ENCODE results near the gene CDYL2. TPM values are rescaled to one million over a fixed set of nuclear protein-coding genes. Genes with fewer than 3 reads are reported as not detected.
"Not testable (repeated sequence)": the region's sequence is repeated elsewhere in the genome, so short reads cannot be mapped to it uniquely, and the experiment has no call there.

The CDYL2 gene
- total and polyA plus RNA-seq, 2 experiments from 2014 or later: 2.1 to 5.2 TPM

DNA sequence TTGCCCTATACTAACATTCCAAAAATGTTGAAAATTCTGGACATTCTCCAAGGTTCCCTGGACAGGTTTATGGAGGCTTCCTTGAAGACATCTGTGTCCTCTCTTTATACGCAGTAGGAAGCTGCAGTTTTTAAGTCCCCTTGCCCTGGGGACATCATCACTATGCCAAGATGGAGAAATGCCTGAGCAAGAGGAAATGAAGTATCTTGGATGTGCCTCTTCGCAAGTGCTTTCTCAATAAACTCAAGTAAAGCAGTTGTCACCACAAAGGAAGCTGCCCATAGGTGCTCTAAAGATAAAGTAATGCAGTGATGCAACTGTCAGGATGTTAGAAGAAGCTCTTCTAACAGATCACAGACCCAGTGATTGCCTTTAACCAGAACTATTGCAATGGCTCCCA, 71.0 kb downstream of the CDYL2 start:
- Histone ChIP-seq H3K9me2 (ENCODE audit: insufficient read depth) (no peaks in the 10 kb centered on the region), H3K27me3 (replicated peaks; ENCODE audit: insufficient read depth) (no peaks in the 10 kb centered on the region), H4K20me1 (ENCODE audit: insufficient read depth) (0 out of 2 replicates have a peak, but pooled peaks cover 3% of the 10 kb centered on the region), H3K9ac (no peak overlapping the region), H3F3A (ENCODE audit: insufficient read depth) (no peaks in the 10 kb centered on the region), H3K4me3 (no peak overlapping the region), H3K36me3 (ENCODE audit: low read depth) (no peaks in the 10 kb centered on the region), H3K27ac (no peak overlapping the region), H2AFZ (no peak overlapping the region), H3K9me3 (ENCODE audit: low read depth) (no peaks in the 10 kb centered on the region), H3K79me2 (ENCODE audit: insufficient read depth) (no peaks in the 10 kb centered on the region; the same call in 1 of the 2 replicates), H3K4me2 (ENCODE audit: unreplicated experiment) (no peak overlapping the region), H3K4me1 (ENCODE audit: insufficient read depth) (no peaks in the 10 kb centered on the region)
- 71 to 84% methylated on average over 2 of the region's 2 CpGs for WGBS, 2 experiments (ENCODE audit: low coverage in 1 of 2, low lambda C conversion rate in 2 of 2, missing lambda C conversion rate in 2 of 2)
- in situ Hi-C loops (cut with MboI): no loop called here
- TF ChIP-seq EZH2 (IDR thresholded peaks at IDR 0.05; ENCODE audit: insufficient read depth, poor library complexity, severe bottlenecking) (no peak), EZH2phosphoT487 (IDR thresholded peaks at IDR 0.05; ENCODE audit: insufficient read depth, low read depth) (no peak)
- DNase-seq: no peak

GRCh38 chr16:80731915-80732314, 72.5 kb downstream of the CDYL2 start:
- in situ Hi-C loops (cut with MboI): no loop called here
- H3K9ac ChIP-seq: no peak overlapping the region
- no peaks in the 10 kb centered on the region for H3K9me2 ChIP-seq (ENCODE audit: insufficient read depth)
- 96% methylated on average over 2 of the region's 2 CpGs for WGBS, 2 experiments (ENCODE audit: low coverage in 1 of 2, low lambda C conversion rate in 2 of 2, missing lambda C conversion rate in 2 of 2)
- no peaks in the 10 kb centered on the region for H3K9me3 ChIP-seq (ENCODE audit: low read depth)
- H3K36me3 ChIP-seq (ENCODE audit: low read depth): no peaks in the 10 kb centered on the region
- no peak for TF ChIP-seq EZH2phosphoT487 (IDR thresholded peaks at IDR 0.05; ENCODE audit: insufficient read depth, low read depth)
- no peak for TF ChIP-seq EZH2 (IDR thresholded peaks at IDR 0.05; ENCODE audit: insufficient read depth, poor library complexity, severe bottlenecking)
- no peaks in the 10 kb centered on the region for H3F3A ChIP-seq (ENCODE audit: insufficient read depth)
- H3K27ac ChIP-seq: no peak overlapping the region
- H3K4me1 ChIP-seq (ENCODE audit: insufficient read depth): no peaks in the 10 kb centered on the region
- no peak overlapping the region for H2AFZ ChIP-seq
- 0 out of 2 replicates have a peak, but pooled peaks cover 3% of the 10 kb centered on the region for H4K20me1 ChIP-seq (ENCODE audit: insufficient read depth)
- no peak overlapping the region for H3K4me2 ChIP-seq (ENCODE audit: unreplicated experiment)
- no peak for DNase-seq
- H3K27me3 ChIP-seq (replicated peaks; ENCODE audit: insufficient read depth): no peaks in the 10 kb centered on the region
- H3K79me2 ChIP-seq (ENCODE audit: insufficient read depth): no peaks in the 10 kb centered on the region; the same call in 1 of the 2 replicates
- no peak overlapping the region for H3K4me3 ChIP-seq

GRCh38 chr16:80727066-80727763, 77.2 kb downstream of the CDYL2 start:
- H3K4me3 ChIP-seq; H3K27ac ChIP-seq; H3K27me3 ChIP-seq (replicated peaks; ENCODE audit: insufficient read depth); H3K9ac ChIP-seq; H3F3A ChIP-seq (ENCODE audit: insufficient read depth); H3K36me3 ChIP-seq (ENCODE audit: low read depth); H3K9me3 ChIP-seq (ENCODE audit: low read depth); H3K4me2 ChIP-seq (ENCODE audit: unreplicated experiment); DNase-seq; H2AFZ ChIP-seq; H3K79me2 ChIP-seq (ENCODE audit: insufficient read depth); in situ Hi-C loops (cut with MboI); H3K4me1 ChIP-seq (ENCODE audit: insufficient read depth); H4K20me1 ChIP-seq (ENCODE audit: insufficient read depth); H3K9me2 ChIP-seq (ENCODE audit: insufficient read depth): not testable (repeated sequence)
- 92 to 93% methylated on average over 18 to 29 of the region's 29 CpGs for WGBS, 2 experiments (ENCODE audit: low coverage in 1 of 2, low lambda C conversion rate in 2 of 2, missing lambda C conversion rate in 2 of 2)

DNA sequence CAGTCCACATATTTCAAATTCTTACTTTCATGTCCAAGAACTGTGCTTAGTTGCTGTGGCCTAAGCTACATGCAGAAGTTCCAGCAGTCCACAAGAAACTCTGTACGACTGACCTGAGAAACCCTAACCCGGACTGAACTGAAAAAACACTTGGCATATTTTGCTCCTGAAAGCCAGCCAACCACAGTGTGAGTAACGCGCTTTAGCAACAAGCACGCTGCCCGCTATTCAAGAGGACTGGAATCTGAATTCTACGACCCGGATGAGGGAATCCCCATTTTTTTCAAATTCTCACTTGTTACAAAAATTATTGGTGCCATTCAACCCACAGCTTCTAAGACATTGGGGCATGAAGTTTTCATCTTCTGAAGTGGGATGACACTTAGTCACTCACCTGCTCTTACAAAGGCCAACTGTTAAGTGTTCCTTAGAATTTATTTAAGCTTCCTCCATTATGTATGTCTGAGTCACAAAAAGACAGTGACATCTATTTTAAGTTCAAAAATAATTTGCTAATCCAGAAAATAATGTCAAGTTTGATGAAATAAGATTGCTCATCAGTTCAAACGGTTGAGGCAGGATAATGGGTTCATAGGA, 78.7 kb downstream of the CDYL2 start:
- Histone ChIP-seq H3K9me2 (ENCODE audit: insufficient read depth) (no peaks in the 10 kb centered on the region), H3K27ac (no peak overlapping the region), H4K20me1 (ENCODE audit: insufficient read depth) (0 out of 2 replicates have a peak, but pooled peaks cover 2% of the 10 kb centered on the region), H3K4me3 (no peak overlapping the region), H3K4me1 (ENCODE audit: insufficient read depth) (no peaks in the 10 kb centered on the region), H3K36me3 (ENCODE audit: low read depth) (no peaks in the 10 kb centered on the region), H3K9ac (no peak overlapping the region), H3F3A (ENCODE audit: insufficient read depth) (0 out of 2 replicates have a peak, but pooled peaks cover 4% of the 10 kb centered on the region), H3K9me3 (ENCODE audit: low read depth) (no peaks in the 10 kb centered on the region), H2AFZ (no peak overlapping the region), H3K27me3 (replicated peaks; ENCODE audit: insufficient read depth) (no peaks in the 10 kb centered on the region), H3K4me2 (ENCODE audit: unreplicated experiment) (no peak overlapping the region), H3K79me2 (ENCODE audit: insufficient read depth) (peaks cover 4% of the 10 kb centered on the region; the same call in 1 of the 2 replicates)
- no peak for TF ChIP-seq EZH2 (IDR thresholded peaks at IDR 0.05; ENCODE audit: insufficient read depth, poor library complexity, severe bottlenecking)
- TF ChIP-seq EZH2phosphoT487 (IDR thresholded peaks at IDR 0.05; ENCODE audit: insufficient read depth, low read depth): no peak
- in situ Hi-C loops (cut with MboI): no loop called here
- no peak for DNase-seq
- 87 to 88% methylated on average over 9 of the region's 9 CpGs for WGBS, 2 experiments (ENCODE audit: low coverage in 1 of 2, low lambda C conversion rate in 2 of 2, missing lambda C conversion rate in 2 of 2)
